SHP77 (cell line): Measurements from ENCODE around the gene VPS54.
A peak's percentile ranks its signal among the peaks of the same experiment; 100 is the strongest.
"Not testable (repeated sequence)": the region's sequence is repeated elsewhere in the genome, so short reads cannot be mapped to it uniquely, and the experiment has no call there.

Source experiments
- DNase-seq, 2 experiments: peaks; one replicate each; lab custom pipeline; 2025; lab: John Stamatoyannopoulos, UW

VPS54 gene

GRCh38 chr2:63872571-63873328 lies 146.5 kb downstream of the VPS54 start:
- no peak for DNase-seq

- no peak for DNase-seq
These were observed 147.4 kb downstream of the VPS54 start for GRCh38 chr2:63871864-63872263.

GRCh38 chr2:63870679-63871078 lies 148.5 kb downstream of the VPS54 start:
- no peak for DNase-seq

GRCh38 chr2:63866009-63866709 lies 153.1 kb downstream of the VPS54 start:
- DNase-seq, result no peak

- DNase-seq, result no peak
These were observed 153.9 kb downstream of the VPS54 start for GRCh38 chr2:63865159-63865799.

- DNase-seq, result no peak
These were observed 155.5 kb downstream of the VPS54 start for GRCh38 chr2:63863707-63864106.

- no peak for DNase-seq
These were observed 156.4 kb downstream of the VPS54 start for GRCh38 chr2:63862806-63863205.

GRCh38 chr2:63861220-63861822 lies 157.9 kb downstream of the VPS54 start:
- peak; percentile 29 to 57 for DNase-seq

- DNase-seq, result no peak
These were observed 160.9 kb downstream of the VPS54 start for GRCh38 chr2:63858291-63858690.

GRCh38 chr2:63856303-63856603 lies 163.0 kb downstream of the VPS54 start:
- no peak for DNase-seq

GRCh38 chr2:63855418-63856302 lies 163.6 kb downstream of the VPS54 start:
- no peak for DNase-seq

- DNase-seq, result no peak
These were observed 165.5 kb downstream of the VPS54 start for GRCh38 chr2:63853527-63854310.

- no peak for DNase-seq
These were observed 167.4 kb downstream of the VPS54 start for GRCh38 chr2:63851691-63852311.

GRCh38 chr2:63850649-63851048 lies 168.6 kb downstream of the VPS54 start:
- no peak for DNase-seq

GRCh38 chr2:63850204-63850571 lies 169.0 kb downstream of the VPS54 start:
- no peak for DNase-seq

GRCh38 chr2:63849381-63850203 lies 169.6 kb downstream of the VPS54 start:
- no peak for DNase-seq

- DNase-seq, result not testable (repeated sequence)
These were observed 171.7 kb downstream of the VPS54 start for GRCh38 chr2:63847571-63847970.

- no peak for DNase-seq
These were observed 172.7 kb downstream of the VPS54 start for GRCh38 chr2:63846487-63846886.

- DNase-seq, result no peak
These were observed 173.4 kb downstream of the VPS54 start for GRCh38 chr2:63845866-63846265.

- DNase-seq, result no peak
These were observed 174.6 kb downstream of the VPS54 start for GRCh38 chr2:63844616-63845015.
